ENCODE results near the gene CTBP2.

GRCh38 chr10:124996854-124997215, 163.5 kb downstream of the CTBP2 start:
- TF ChIP-seq AFF4 (CRISPR knock-in tag; IDR thresholded peaks at IDR 0.05; ENCODE audit: borderline replicate concordance) (no peak), GABPB1 (CRISPR knock-in tag; IDR thresholded peaks at IDR 0.05) (no peak), CTCF (IDR thresholded peaks at IDR 0.05) (no peak), USF1 (CRISPR knock-in tag; IDR thresholded peaks at IDR 0.05) (no peak), USF2 (CRISPR knock-in tag; IDR thresholded peaks at IDR 0.05) (no peak), ZNF512 (CRISPR knock-in tag; IDR thresholded peaks at IDR 0.05; ENCODE audit: borderline replicate concordance) (no peak), MLX (CRISPR knock-in tag; IDR thresholded peaks at IDR 0.05) (no peak), ZNF263 (CRISPR knock-in tag; IDR thresholded peaks at IDR 0.05; ENCODE audit: low read depth) (no peak), NR2C2 (CRISPR knock-in tag; IDR thresholded peaks at IDR 0.05) (no peak), MYBL2 (CRISPR knock-in tag; IDR thresholded peaks at IDR 0.05) (no peak), ZBTB21 (CRISPR knock-in tag; IDR thresholded peaks at IDR 0.05; ENCODE audit: borderline replicate concordance) (no peak)

Measured in WTC11 (cell line).